ENCODE measurements around the gene ZNF385A. TPM values are rescaled to one million over a fixed set of nuclear protein-coding genes. Genes with fewer than 3 reads are reported as not detected.

The ZNF385A gene
- total and polyA plus RNA-seq, 2 of the 13 experiments (the other 11 are each of a cell fraction or from before 2014, with no cell fraction given), result 0.44 to 0.67 TPM

DNA sequence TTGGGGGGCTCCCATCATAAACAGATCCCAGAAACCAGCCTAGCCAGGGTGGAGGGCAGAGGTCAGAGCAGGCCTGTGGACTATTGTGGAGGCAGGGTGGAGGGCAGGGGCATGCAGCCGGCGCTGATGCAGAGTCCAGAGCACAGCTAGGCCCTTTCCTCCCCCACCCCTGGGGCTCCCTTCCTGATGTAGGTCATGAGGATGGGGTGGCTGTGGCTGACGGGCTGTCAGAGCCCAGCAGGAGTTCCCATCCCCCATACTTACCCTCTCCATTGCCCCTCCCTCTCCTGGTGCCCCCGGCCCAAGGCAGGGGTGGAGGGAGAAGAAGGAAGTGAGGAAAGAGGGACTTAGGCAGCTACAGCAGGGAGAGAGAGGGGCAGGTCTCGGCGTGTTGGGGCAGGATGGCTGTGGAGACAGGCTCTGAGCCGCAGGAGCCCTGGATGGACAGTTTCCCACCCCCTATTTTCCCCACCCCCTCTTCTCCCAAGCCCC is 5.7 kb upstream of the ZNF385A start (continued):
- TF ChIP-seq, protein P1, sequence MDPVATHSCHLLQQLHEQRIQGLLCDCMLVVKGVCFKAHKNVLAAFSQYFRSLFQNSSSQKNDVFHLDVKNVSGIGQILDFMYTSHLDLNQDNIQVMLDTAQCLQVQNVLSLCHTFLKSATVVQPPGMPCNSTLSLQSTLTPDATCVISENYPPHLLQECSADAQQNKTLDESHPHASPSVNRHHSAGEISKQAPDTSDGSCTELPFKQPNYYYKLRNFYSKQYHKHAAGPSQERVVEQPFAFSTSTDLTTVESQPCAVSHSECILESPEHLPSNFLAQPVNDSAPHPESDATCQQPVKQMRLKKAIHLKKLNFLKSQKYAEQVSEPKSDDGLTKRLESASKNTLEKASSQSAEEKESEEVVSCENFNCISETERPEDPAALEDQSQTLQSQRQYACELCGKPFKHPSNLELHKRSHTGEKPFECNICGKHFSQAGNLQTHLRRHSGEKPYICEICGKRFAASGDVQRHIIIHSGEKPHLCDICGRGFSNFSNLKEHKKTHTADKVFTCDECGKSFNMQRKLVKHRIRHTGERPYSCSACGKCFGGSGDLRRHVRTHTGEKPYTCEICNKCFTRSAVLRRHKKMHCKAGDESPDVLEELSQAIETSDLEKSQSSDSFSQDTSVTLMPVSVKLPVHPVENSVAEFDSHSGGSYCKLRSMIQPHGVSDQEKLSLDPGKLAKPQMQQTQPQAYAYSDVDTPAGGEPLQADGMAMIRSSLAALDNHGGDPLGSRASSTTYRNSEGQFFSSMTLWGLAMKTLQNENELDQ (CRISPR knock-in tag; IDR thresholded peaks at IDR 0.05; ENCODE audit: borderline replicate concordance), result no peak
- TF ChIP-seq ZNF280D (CRISPR knock-in tag; IDR thresholded peaks at IDR 0.05), result no peak

DNA sequence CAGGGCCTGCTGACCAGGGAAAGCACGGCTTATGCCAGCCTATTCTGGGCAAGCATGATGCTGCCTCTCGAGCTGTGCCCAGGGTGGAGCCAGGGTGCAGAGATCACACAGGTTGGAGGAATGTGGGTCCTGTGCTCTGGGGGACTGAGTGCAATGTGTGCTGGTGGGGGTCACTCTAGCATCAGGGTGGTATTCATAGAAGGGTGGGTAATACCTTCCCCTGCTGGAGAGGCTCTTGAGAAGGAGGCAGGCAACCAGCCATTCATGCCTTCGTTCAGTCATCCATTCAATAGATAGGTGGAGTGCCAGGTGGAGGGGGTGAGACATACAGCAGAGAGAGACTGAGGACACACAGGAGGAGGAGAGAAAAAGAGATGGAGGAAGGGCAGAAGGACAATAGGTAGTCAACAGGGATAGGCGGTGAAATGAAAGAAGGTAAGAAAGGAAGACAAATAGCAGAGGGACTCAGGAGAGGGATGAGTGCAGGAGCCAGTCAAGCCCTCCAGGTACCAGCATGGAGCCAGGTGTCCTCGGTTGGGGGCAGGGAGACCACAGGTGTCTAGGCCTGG is 5.2 kb upstream of the ZNF385A start:
- H3K9ac ChIP-seq (ENCODE audit: insufficient read depth, low read depth, low read length), result no peak overlapping the region
- ChIA-PET POLR2A (no interaction called here), CTCF (ENCODE audit: low intra/inter-chr PET ratio, low total read pairs) (no interaction called here)
- H3K36me3 ChIP-seq (replicated peaks in 1 of 2; ENCODE audit: control insufficient read depth in 1 of 2, insufficient read depth in 2 of 2, low read length in 2 of 2), result no peaks in the 10 kb centered on the region
- H3K27ac ChIP-seq (ENCODE audit: extremely low read length, insufficient read depth, low read length), result no peak overlapping the region
- H3K4me3 ChIP-seq (replicated peaks in 1 of 3; ENCODE audit: insufficient read depth in 1 of 3, low read depth in 2 of 3, low read length in 3 of 3), result no peak overlapping the region
- in situ Hi-C loops (cut with HindIII; ENCODE audit: extremely low pct_ligation_motif_present, low pct_unique_long_range_greater_than_20kb) (no loop called here), intact Hi-C loops (cut with micrococcal nuclease; ENCODE audit: unreplicated experiment) (no loop called here)
- no peaks in the 10 kb centered on the region for H4K20me1 ChIP-seq (ENCODE audit: insufficient read depth, low read length)
- H3K79me2 ChIP-seq (ENCODE audit: insufficient read depth, low read length), result no peaks in the 10 kb centered on the region
- WGBS (ENCODE audit: low lambda C conversion rate), result 45% methylated on average over 4 of the region's 5 CpGs
- no peaks in the 10 kb centered on the region for H3K9me3 ChIP-seq (ENCODE audit: low read length)
- BruUV-seq (replicated peaks), result no TSS peak
- ATAC-seq, result no peak
- no peak for DNase-seq (ENCODE audit: low spot score)
- peaks cover 0 to 4% of the 10 kb centered on the region in 2 experiments; a peak in 3 of 5 replicates for H3K27me3 ChIP-seq (ENCODE audit: control insufficient read depth in 1 of 2, insufficient read depth in 2 of 2, low read length in 2 of 2)
- FAIRE-seq, result no peak
- peaks cover 29% of the 10 kb centered on the region for H3K4me1 ChIP-seq (ENCODE audit: insufficient read depth, low read length)
- no peak overlapping the region for H3K4me2 ChIP-seq (ENCODE audit: low read depth, low read length)
- no peak overlapping the region for H2AFZ ChIP-seq (ENCODE audit: low read length)
- TF ChIP-seq, protein P1 (CRISPR knock-in tag; IDR thresholded peaks at IDR 0.05; ENCODE audit: borderline replicate concordance), result no peak
- TF ChIP-seq ZNF207 (IDR thresholded peaks at IDR 0.05; ENCODE audit: borderline replicate concordance) (no peak), MXI1 (IDR thresholded peaks at IDR 0.05; ENCODE audit: borderline replicate concordance, low read depth, low read length) (no peak), ZNF468 (CRISPR knock-in tag; IDR thresholded peaks at IDR 0.05) (no peak), MTERF4 (CRISPR knock-in tag; IDR thresholded peaks at IDR 0.05) (no peak), TBX2 (CRISPR knock-in tag; IDR thresholded peaks at IDR 0.05; ENCODE audit: borderline replicate concordance) (no peak), PHF21A (CRISPR knock-in tag; IDR thresholded peaks at IDR 0.05) (no peak), SOX5 (CRISPR knock-in tag; IDR thresholded peaks at IDR 0.05; ENCODE audit: borderline replicate concordance) (no peak), ATAD3A (CRISPR knock-in tag; IDR thresholded peaks at IDR 0.05) (no peak), GFI1 (CRISPR knock-in tag; IDR thresholded peaks at IDR 0.05; ENCODE audit: borderline replicate concordance) (no peak), ZBTB42 (CRISPR knock-in tag; IDR thresholded peaks at IDR 0.05) (no peak), ZBTB38 (CRISPR knock-in tag; IDR thresholded peaks at IDR 0.05) (no peak)

Measured in HepG2 (cell line).